Glutamatergic neuron (in vitro differentiated cells): ENCODE results near the gene ST3GAL4. TPM values are rescaled to one million over a fixed set of nuclear protein-coding genes. Genes with fewer than 3 reads are reported as not detected.

Source experiments
- DNase-seq: peaks from one replicate; pipeline ENCODE4 v3.0.0; 2022
- H3K27ac Mint-ChIP-seq: one replicate; pipeline ENCODE4 v1.8.0; 2020; ENCODE audit warnings: mild to moderate bottlenecking, mixed read lengths, inconsistent platforms; ENCODE audit not compliant: unreplicated experiment
- H3K27me3 Mint-ChIP-seq: one replicate; pipeline ENCODE4 v1.8.0; 2020; ENCODE audit warnings: mild to moderate bottlenecking, moderate library complexity, mixed read lengths, inconsistent platforms; ENCODE audit not compliant: unreplicated experiment
- H3K36me3 Mint-ChIP-seq: one replicate; pipeline ENCODE4 v1.8.0; 2020; ENCODE audit warnings: mild to moderate bottlenecking, mixed read lengths, inconsistent platforms; ENCODE audit not compliant: unreplicated experiment
- H3K4me1 Mint-ChIP-seq: one replicate; pipeline ENCODE4 v1.8.0; 2020; ENCODE audit warnings: mild to moderate bottlenecking, low read depth, mixed read lengths, inconsistent platforms; ENCODE audit not compliant: unreplicated experiment
- H3K4me3 Mint-ChIP-seq: one replicate; pipeline ENCODE4 v1.8.0; 2020; ENCODE audit warnings: mild to moderate bottlenecking, mixed read lengths, inconsistent platforms; ENCODE audit not compliant: unreplicated experiment
- H3K9me3 Mint-ChIP-seq: one replicate; pipeline ENCODE4 v1.8.0; 2020; ENCODE audit warnings: mild to moderate bottlenecking, moderate library complexity, mixed read lengths, inconsistent platforms; ENCODE audit not compliant: unreplicated experiment
- CTCF ChIP-seq: fragments of 200-600 bp; sonication (generic); IDR thresholded peaks from one replicate; pipeline ENCODE4 v1.5.0; 2021; ENCODE audit not compliant: partially characterized antibody, unreplicated experiment
- total RNA-seq: library from RNA; stranded (reverse); fragmentation: NEBNext Ultra II Directional; extraction: Animal tissue kit (Norgen Biotek cat#: 25700); gene quantifications from one replicate; pipeline ENCODE4 v1.2.1, GENCODE V29; 2021; ENCODE audit not compliant: unreplicated experiment

Gene ST3GAL4
- total RNA-seq, 1 donor from 2014 or later, result 10.4 TPM

DNA sequence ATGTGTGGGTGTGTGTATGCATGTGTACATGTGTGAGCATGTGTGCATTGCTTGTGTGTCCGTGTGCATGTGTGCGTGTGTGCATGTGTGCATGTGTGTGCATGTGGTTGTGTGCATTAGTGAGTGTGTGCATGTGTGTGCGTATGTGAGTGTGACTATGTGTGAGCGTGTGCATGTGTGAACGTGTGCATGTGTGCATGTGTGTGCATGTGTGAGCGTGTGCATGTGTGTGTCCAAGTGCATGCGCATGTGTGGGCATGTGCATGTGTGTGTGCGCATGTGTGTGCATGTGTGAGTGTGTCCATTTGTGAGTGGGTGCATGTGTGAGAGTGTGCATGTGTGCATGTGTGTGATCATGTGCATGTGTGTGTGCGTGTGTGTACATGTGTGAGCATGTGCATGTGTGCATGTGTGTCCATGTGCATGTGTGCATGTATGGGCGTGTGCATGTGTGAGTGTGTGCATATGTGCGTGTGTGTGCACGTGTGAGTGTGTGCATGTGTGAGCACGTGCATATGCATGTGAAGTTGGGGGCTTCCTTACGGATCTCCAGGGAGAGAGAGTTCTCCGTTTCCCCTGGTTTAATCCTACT is 95.8 kb downstream of the ST3GAL4 start:
- DNase-seq, result no peak
- H3K27ac Mint-ChIP-seq, result no peak overlapping the region
- H3K4me3 Mint-ChIP-seq, result no peak overlapping the region
- H3K4me1 Mint-ChIP-seq, result peaks cover 12% of the 10 kb centered on the region
- H3K9me3 Mint-ChIP-seq, result peaks cover 19% of the 10 kb centered on the region
- no peak for TF ChIP-seq CTCF
- H3K27me3 Mint-ChIP-seq, result peaks cover 16% of the 10 kb centered on the region
- peaks cover 13% of the 10 kb centered on the region for H3K36me3 Mint-ChIP-seq

DNA sequence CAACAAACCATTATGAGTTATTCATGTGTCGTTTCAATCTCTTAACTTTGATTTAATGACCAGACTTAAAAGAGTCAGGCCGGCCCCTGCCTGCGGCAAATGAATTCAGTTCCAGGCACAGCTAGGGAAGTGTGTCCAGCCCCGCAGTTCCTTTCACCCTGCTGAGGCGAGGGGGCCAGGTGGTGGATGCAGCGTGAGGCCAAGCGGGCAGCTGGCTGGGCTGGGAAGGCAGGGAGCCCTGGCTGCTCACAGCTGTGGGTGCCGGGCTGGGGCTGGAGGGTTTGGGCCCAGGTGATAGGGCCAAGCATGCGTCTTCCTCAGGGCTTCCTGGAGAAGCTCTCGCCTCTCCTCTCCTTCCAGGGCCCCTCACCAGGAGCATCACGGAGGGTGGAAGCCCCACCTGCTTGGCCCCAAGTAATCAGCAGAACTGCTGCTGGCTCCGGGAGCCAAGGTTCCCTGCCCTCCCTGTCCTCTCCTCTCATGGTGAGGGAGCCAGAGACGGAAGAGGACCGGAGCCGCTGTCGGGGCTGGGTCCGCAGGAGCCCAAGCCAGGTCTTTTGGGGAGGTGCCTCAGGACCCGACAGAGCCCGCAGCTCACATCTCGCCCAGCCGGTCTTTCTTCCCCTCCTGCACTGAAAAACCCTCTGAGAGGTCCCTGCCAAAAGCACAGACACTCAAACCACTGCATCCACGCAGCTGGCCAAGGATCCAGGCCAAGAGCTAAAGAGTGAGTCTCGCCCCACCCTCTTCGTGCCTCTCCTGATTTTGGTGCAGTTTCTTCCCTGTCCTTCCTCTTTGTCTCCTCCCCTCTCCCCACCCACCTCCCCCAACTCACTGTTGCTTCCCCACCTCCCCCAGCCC is 97.0 kb downstream of the ST3GAL4 start:
- peaks cover 13% of the 10 kb centered on the region for H3K27me3 Mint-ChIP-seq
- no peak overlapping the region for H3K4me3 Mint-ChIP-seq
- DNase-seq, result peak; percentile 35
- H3K9me3 Mint-ChIP-seq, result peaks cover 19% of the 10 kb centered on the region
- no peak overlapping the region for H3K27ac Mint-ChIP-seq
- peaks cover 13% of the 10 kb centered on the region for H3K36me3 Mint-ChIP-seq
- no peak for TF ChIP-seq CTCF
- peaks cover 12% of the 10 kb centered on the region for H3K4me1 Mint-ChIP-seq

GRCh38 chr11:126456089-126456488 is 100.6 kb downstream of the ST3GAL4 start:
- H3K27ac Mint-ChIP-seq, result no peak overlapping the region
- no peak for DNase-seq
- TF ChIP-seq CTCF, result no peak
- H3K9me3 Mint-ChIP-seq, result peaks cover 10% of the 10 kb centered on the region
- peaks cover 3% of the 10 kb centered on the region for H3K36me3 Mint-ChIP-seq
- peaks cover 10% of the 10 kb centered on the region for H3K27me3 Mint-ChIP-seq
- H3K4me1 Mint-ChIP-seq, result peaks cover 6% of the 10 kb centered on the region
- no peak overlapping the region for H3K4me3 Mint-ChIP-seq

DNA sequence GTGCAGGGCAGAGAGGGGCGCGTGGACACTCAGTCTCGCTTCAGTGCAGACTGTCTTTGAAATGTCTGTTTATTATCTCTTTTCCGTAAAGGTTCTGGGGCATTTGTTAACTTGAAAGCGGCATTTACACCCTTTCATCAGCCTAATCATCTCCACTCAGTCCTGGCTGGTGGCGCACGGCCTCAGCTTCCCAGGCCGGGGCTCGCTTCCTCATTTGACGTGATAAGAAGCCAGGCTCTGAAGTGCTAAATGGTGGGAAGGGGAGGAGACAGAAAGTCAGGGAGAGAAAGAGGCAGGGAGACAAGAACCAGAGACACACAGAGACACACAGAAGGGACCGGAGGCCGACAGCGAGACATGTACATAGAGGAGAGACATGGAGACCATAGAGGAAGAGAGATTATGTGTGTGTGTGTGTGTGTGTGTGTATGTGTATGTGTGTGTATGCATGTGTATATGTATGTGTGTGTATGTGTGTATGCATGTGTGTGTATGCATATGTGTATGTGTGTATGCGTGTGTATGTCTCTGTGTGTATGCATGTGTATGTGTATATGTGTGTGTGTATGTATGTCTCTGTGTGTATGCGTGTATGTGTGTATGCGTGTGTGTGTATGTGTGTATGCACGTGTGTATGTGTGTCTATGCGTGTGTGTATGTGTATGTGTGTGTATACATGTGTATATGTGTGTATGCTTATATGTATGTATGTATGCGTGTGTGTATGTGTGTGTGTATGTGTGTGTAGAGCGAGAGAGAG is 101.5 kb downstream of the ST3GAL4 start:
- no peak for DNase-seq
- no peak overlapping the region for H3K27ac Mint-ChIP-seq
- peaks cover 4% of the 10 kb centered on the region for H3K27me3 Mint-ChIP-seq
- no peak overlapping the region for H3K4me3 Mint-ChIP-seq
- H3K9me3 Mint-ChIP-seq, result peaks cover 4% of the 10 kb centered on the region
- no peak for TF ChIP-seq CTCF
- no peaks in the 10 kb centered on the region for H3K36me3 Mint-ChIP-seq
- peaks cover 2% of the 10 kb centered on the region for H3K4me1 Mint-ChIP-seq

DNA sequence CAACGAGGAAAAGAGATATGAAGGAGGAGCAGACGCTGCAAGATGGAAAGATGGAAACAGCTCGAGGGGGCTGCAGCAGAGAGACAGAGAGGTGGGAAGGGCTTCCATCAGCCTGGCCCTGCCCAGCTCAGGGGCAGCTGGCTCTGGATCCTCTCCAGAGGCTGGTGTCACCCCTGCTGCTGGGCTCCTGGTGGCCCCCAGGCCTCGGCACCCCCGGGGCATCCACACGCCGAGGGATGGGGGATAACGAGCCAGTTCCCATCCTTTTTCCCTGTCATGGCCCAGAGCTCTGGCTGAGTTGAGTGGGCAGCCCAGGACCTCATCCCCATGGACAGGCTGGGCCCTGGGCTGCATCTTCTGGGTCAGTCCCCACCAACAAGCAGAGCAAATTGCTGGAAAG is 102.3 kb downstream of the ST3GAL4 start:
- H3K4me1 Mint-ChIP-seq, result no peaks in the 10 kb centered on the region
- H3K9me3 Mint-ChIP-seq, result peaks cover 2% of the 10 kb centered on the region
- H3K27ac Mint-ChIP-seq, result no peak overlapping the region
- no peak overlapping the region for H3K4me3 Mint-ChIP-seq
- no peak for DNase-seq
- peaks cover 6% of the 10 kb centered on the region for H3K27me3 Mint-ChIP-seq
- no peaks in the 10 kb centered on the region for H3K36me3 Mint-ChIP-seq
- no peak for TF ChIP-seq CTCF
